HTR-8/SVneo (cell line): Measurements from ENCODE around the gene SOD1.
"Not testable (repeated sequence)": the region's sequence is repeated elsewhere in the genome, so short reads cannot be mapped to it uniquely, and the experiment has no call there.

ENCODE experiments used
- DNase-seq: peaks from one replicate; pipeline ENCODE4 v3.0.0; 2011; ENCODE audit warnings: low spot score, mixed read lengths; ENCODE audit not compliant: insufficient read length
- FAIRE-seq: peaks from 2 replicates; lab custom pipeline; 2011; peaks lifted over from hg19 to GRCh38; lab: Jason Lieb, UNC

SOD1 gene

DNA sequence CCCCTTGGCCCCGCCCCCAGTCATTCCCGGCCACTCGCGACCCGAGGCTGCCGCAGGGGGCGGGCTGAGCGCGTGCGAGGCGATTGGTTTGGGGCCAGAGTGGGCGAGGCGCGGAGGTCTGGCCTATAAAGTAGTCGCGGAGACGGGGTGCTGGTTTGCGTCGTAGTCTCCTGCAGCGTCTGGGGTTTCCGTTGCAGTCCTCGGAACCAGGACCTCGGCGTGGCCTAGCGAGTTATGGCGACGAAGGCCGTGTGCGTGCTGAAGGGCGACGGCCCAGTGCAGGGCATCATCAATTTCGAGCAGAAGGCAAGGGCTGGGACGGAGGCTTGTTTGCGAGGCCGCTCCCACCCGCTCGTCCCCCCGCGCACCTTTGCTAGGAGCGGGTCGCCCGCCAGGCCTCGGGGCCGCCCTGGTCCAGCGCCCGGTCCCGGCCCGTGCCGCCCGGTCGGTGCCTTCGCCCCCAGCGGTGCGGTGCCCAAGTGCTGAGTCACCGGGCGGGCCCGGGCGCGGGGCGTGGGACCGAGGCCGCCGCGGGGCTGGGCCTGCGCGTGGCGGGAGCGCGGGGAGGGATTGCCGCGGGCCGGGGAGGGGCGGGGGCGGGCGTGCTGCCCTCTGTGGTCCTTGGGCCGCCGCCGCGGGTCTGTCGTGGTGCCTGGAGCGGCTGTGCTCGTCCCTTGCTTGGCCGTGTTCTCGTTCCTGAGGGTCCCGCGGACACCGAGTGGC lies at the start of gene SOD1:
Gene SOD1 (plus strand): TSS at position 158 of the 723 bp plus-strand sequence. CDS start 77 bp downstream, at position 235.
- FAIRE-seq (peak; percentile 69), DNase-seq (peak; percentile 94)

DNA sequence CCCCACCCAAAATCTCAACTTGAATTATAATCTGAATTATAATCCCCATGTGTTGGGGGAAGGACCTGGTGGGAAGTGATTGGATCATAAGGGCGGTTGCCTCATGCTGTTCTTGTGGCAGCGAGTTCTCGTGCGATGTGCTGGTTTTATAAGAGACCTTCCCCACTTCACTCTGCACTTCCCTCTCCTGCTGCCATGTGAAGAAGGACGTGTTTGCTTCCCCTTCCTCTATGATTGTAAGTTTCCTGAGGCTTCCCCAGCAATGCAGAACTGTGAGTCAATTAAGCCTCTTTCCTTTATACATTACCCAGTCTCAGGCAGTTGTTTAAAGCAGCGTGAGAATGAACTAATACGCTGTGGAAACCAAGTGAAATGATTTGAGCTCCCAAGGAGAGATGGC lies 48.0 kb upstream of the SOD1 start:
- FAIRE-seq (no peak), DNase-seq (no peak)

- FAIRE-seq, result peak; percentile 33
These were observed 46.4 kb upstream of the SOD1 start for GRCh38 chr21:31612894-31613785.

DNA sequence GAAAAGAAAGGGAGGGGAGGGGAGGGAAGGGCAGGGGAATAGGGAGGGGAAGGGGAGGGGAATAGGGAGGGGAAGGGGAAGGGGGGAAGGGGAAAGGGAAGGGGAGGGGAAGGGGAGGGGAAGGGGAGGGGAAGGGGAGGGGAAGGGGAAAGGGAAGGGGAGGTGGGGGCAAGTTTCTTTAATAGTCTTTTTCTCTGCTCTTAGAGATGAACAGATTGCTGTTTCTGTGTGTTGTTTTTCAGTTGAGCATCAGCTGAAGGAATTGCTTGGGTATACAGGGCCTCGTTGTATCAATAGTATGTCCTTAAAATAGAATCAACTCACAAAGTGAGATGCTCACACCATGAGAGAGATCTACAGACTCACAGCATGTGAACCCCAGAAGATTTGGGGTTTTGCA lies 44.8 kb upstream of the SOD1 start:
- no peak for FAIRE-seq
- no peak for DNase-seq

More at GRCh38 chr21:31612894-31613785, 46.4 kb upstream of the SOD1 start:
- no peak for DNase-seq

GRCh38 chr21:31616216-31616615 lies 43.3 kb upstream of the SOD1 start:
- no peak for FAIRE-seq
- DNase-seq, result no peak

DNA sequence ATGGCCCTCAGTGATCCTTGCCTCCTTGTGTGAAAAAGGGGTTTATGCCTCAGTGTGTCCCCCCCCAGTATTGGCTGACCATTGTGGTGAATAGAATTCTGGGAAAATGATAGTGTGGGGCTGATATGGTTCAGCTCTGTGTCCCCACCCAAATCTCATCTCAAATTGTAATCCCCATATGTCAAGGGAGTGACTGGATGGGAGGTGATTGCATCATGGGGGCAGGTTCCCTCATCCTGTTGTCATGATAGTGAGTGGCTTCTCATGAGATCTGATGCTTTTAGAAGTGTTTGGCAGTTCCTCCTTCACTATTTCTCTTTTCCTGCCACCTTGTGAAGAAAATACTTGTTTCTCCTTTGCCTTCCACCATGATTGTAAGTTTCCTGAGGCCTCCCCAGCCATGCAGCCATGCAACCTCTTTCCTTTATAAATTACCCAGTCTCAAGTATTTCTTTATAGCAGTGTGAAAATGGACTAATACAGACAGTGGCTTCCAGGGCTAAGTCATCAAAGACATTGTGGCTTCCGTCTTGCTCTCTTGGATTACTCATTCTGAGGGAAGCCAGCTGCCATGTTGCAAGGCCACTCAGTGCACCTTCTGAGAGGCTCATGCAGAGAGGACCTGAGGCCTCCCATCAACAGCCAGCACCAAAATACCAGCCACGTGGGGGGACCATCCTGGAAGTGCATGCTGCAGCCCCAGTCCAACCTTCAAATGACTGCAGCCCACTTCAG lies 40.6 kb upstream of the SOD1 start:
- no peak for FAIRE-seq

DNA sequence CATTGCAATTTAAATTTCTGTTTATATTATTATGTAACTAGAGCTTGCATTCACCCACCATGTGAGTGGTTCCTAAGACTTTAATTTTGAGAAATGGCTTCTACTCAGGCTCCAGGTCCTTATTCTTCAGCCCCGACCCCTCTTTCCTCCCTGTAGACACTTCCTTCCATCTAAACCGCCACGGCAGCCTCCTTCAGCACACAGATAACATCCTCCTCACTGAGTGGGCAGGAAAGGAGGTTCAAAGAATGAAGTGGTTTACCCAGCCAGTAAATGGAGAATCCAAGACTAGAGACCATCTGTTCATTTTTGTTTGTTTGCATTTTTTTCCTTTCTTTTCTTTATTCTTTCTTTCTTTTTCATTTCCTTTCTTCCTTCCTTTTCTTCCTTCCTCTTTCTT lies 37.1 kb upstream of the SOD1 start:
- FAIRE-seq, result no peak
- DNase-seq, result no peak

More for the DNA sequence above, 40.6 kb upstream of the SOD1 start:
- DNase-seq, result no peak

DNA sequence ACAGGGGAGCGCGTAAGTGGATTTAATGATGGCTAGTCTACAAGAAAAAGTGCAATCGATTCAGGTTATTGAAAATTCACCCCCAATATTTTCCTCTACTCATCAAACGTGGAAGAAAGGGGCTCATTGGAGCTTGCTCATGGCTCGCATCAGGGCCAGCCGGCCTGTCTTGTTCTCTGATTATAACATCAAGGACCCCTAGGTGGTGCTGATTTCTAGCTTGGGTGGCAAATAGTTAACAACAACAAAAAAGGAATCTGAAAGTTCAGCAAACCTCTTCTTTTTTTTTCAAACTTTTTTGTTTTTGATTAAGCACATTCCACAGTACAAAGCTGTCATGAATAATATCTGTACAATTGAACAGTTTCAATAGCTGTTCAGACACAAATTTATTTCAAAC lies 35.8 kb upstream of the SOD1 start:
- DNase-seq (no peak), FAIRE-seq (no peak)

DNA sequence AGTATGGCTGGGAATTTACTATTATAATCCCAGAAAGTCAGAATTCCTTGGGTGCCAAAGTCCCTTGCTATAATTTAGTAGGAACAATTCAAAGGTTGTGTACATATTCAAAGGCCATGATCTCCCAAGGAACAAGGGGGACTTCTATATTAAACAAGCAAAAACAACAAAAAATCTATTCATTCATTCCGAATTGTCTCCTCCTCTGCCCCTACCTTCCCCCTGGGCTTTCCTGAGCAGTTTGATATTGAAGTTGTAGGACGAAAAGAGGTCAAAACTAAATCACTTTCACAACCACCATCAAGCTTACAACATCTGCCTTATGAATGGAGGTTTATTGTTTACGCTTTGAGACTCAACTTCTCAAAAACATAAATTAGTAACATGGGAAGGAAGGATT lies 35.3 kb upstream of the SOD1 start:
- no peak for DNase-seq
- FAIRE-seq, result no peak

DNA sequence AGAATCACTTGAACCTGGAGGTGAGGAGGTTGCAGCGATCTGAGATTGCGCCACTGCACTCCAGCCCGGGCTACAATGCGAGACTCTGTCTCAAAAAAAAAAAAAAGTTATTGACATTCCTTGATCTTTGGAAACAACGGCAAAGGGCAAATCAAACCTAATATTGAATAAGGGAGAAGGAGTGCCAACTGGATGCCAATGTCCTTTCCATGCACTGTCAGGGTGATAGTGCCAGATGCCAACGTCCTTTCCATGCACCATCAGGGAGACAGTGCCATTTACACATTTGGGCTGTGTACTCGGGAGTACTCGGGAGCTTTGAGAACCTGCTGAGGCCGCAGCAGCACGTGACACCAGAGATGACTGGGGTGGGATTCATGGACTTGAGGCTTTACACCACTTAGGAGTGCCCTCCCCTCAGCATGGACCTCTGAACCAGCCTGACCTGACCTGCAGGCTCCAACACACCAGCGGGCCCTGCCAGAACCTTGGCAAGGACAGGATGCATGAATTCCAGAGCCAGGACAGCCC lies 34.5 kb upstream of the SOD1 start:
- DNase-seq (no peak), FAIRE-seq (no peak)

DNA sequence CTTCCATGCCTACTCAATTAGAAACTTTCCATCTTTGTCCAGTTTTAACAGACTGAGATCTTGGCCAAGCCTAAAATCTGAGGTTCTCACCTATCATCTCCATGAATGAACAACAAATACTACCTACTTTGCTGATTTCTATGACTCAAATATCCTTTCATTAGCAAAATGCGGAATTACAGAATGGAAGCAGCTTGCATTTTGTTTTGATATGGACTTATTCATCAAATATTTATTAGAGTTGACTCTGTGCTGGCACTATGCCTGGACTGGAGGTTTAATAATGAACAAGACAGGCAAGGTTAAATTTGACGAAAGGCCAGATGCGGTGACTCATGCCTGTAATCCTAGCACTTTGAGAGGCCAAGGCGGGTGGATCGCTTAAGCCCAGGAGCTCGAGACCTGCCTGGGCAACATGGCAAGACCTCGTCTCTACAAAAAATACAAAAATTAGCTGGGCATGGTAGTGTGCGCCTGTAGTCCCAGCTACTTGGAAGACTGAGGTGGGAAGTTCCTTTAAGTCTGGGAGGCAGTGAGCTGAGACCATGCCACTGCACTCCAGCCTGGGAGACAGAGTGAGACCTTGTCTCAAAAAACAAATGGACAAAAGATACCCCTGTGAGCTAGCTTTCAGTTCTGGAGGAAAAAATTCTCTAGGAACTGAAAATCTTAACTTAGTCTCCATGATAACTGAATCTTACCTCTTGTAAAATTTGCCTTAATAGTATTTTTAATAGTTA lies 29.4 kb upstream of the SOD1 start:
- peak; percentile 53 for DNase-seq

DNA sequence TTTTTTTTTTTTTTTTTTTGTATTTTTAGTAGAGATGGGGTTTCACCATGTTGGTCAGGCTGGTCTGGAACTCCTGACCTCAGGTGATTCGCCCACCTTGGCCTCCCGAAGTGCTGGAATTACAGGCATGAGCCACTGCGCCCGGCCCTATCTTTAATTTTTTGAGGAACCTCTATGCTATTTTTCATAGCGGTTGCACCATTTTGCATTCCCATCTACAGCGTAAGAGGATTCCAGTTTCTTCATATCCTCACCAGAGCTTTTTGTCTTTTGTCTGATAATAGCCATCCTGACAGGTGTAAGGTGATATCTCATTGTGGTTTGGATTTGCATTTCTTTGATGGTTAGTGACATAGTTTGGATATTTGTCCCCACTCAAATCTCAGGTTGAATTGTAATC lies 27.6 kb upstream of the SOD1 start:
- not testable (repeated sequence) for DNase-seq, FAIRE-seq

More for the DNA sequence above, 29.4 kb upstream of the SOD1 start:
- no peak for FAIRE-seq

GRCh38 chr21:31634993-31635392 lies 24.5 kb upstream of the SOD1 start:
- no peak for FAIRE-seq
- DNase-seq, result no peak

DNA sequence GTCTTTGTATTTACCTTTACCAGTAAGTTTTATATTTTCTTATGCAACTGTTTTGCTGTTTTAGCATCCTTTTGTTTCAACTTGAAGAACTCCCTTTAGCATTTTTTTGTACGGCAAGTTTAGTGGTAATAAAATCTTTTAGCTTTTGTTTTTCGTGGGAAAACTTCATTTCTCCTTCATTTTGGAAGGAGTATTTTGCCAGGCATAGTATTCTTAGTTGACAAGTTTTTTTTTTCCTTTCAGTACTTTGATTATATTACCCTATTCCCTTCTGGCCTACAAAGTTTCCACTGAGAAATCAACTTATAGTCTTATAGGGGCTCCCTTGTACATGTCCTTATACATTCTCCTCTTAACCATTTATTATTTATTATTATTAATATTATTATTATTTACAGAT lies 22.6 kb upstream of the SOD1 start:
- DNase-seq (no peak), FAIRE-seq (no peak)

- FAIRE-seq, result no peak
These were observed 18.0 kb upstream of the SOD1 start for GRCh38 chr21:31641416-31641922.

DNA sequence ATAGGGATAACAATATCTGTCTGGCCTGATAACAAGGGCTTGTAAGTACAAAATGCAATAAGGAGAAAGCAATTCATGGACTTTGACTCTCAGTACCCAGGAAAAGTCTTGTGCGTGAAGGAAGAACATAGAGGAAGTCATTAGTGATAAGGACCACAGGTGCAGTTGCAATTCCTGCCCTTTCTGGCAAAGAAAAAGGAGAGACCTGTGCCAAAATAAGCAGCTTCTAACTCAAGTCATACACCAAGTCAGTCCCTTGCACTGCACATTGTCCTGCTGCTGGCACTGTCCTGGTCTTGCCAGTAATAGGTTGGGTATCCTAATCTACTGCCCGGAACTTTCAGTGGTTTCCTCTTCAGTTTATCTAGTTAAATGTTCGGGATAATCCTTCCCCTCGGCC lies 14.8 kb upstream of the SOD1 start:
- DNase-seq (no peak), FAIRE-seq (no peak)

More at GRCh38 chr21:31641416-31641922, 18.0 kb upstream of the SOD1 start:
- no peak for DNase-seq

DNA sequence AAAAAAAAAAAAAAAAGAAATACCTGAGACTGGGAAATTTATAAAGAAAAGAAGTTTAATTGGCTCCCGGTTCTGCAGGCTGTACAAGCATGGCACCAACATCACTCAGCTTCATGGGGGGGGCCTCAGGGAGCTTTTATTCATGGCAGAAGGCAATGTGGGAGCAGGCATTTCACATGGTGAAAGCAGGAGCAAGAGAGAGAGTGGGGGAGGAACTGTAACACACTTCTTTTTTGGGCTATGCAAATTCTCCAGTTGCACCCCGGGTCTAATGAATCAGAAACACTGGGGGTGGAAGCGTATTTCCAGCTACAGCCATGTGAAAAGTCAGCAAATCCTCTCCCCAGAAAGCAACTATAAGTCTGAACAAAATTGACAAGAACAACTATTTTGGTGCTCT lies 11.8 kb upstream of the SOD1 start:
- no peak for FAIRE-seq

DNA sequence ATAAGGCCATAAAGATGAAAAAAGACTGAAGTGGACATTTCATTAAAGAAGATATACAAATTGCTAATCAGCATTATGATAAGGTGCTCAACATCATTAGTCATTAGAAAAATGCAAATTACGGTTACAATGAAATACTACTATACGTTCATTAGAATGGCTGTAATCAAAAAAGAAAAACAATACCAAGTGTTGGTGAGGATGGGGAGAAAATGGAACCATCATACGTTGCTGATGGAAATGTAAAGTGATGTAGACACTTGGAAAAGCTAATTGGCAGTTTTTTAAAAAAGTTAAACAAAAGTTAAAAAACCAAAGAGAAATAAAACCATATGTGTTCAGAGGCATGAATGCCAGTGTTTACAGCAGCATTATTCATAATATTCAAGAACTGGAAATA lies 8.6 kb upstream of the SOD1 start:
- FAIRE-seq, result no peak
- no peak for DNase-seq

More for the DNA sequence above, 11.8 kb upstream of the SOD1 start:
- no peak for DNase-seq

- DNase-seq, FAIRE-seq: not testable (repeated sequence)
These were observed 8.0 kb upstream of the SOD1 start for GRCh38 chr21:31651491-31651890.
